ENCODE results near the gene FAM161A.
A peak's percentile ranks its signal among the peaks of the same experiment; 100 is the strongest.
"Not testable (repeated sequence)": the region's sequence is repeated elsewhere in the genome, so short reads cannot be mapped to it uniquely, and the experiment has no call there.

Gene FAM161A

DNA sequence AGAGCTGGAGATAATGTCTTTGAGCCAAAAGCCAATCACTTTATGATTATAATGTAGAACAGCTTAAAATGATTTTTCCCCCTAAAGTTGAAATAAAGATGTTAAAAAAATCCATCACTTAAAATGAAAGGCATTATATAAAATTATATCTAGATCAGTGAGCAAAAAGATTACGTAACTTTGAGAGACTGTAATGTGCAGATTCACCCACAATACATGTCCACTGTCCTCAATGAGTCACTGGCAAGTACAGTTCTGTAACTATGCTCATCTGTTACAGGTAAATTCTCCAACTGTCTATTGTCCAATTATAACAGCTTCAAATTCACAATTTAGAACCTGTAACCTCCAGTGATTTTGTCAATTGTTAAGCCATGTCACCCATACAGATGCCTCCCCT, 19.0 kb downstream of the FAM161A start:
- DNase-seq (ENCODE audit: low read depth, low spot score): no peak

- DNase-seq (ENCODE audit: low read depth, low spot score): no peak
Observed at GRCh38 chr2:61833971-61834370, 19.9 kb downstream of the FAM161A start.

- no peak for DNase-seq (ENCODE audit: low read depth, low spot score)
Observed at GRCh38 chr2:61832183-61832841, 21.5 kb downstream of the FAM161A start.

- no peak for DNase-seq (ENCODE audit: low read depth, low spot score)
Observed at GRCh38 chr2:61822255-61822654, 31.6 kb downstream of the FAM161A start.

GRCh38 chr2:61816480-61817355, 37.1 kb downstream of the FAM161A start:
- DNase-seq (ENCODE audit: low read depth, low spot score): no peak

DNA sequence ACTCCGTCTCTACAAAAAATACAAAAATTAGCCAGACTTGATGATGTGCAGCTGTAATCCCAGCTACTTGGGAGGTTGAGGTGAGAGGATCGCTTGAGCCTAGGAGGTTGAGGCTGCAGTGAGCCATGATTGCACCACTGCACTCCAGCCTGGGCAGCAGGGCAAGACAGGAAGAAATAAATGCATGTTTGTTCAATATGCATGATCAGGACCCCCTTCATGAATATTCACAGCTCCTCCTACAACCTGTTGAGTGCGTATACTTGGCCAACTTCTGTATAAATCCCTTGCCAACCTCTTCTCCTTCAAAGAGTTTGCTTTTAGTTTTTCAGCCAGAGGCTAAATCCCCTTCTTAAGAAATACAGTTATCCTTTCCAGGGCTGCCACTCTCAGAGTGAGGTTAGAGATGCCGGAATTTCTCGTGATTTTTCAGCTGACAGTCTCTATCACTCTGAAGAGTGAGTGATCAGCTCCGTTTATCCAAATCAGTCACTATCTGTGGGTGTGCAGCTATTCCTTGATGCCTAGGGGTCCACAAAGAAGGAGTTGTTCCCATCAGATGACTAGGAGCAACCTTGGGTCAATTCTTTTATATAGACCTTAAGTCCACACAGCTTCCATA, 39.2 kb downstream of the FAM161A start:
- no peak for DNase-seq (ENCODE audit: low read depth, low spot score)

DNA sequence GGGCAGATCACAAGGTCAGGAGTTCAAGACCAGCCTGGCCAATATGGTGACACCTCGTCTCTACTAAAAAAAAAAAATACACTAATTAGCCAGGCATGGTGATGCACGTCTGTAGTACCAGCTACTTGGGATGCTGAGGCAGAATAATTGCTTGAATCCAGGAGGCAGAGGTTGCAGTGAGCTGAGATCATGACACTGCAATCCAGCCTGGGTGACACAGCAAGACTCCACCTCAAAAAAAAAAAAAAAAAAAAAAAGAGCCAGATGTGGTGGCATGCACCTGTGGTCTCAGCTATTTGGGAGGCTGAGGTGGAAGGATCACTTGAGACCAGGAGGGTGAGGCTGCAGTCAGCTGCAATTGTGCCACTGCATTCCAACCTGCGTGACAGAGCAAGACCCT, 40.5 kb downstream of the FAM161A start:
- not testable (repeated sequence) for DNase-seq (ENCODE audit: low read depth, low spot score)

DNA sequence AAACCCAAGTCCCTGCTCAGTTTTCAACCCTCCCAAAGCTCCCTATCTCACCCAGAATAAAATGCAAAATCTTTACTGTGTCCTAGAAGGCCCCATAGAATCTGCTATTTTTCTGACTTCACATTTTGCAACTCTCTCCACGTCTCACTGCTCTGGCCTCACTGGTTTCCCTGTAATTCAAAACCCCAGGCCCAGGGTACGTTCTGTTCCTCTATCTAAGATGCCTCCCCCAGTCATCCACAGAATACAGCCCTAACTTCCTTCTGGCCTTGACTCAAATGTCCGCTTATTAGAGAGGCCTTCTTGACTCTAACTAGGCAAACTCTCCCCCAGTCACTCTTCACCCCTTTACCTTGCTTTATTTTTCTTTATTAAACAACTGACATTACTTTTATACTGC, 42.0 kb downstream of the FAM161A start:
- no peak for DNase-seq (ENCODE audit: low read depth, low spot score)

- not testable (repeated sequence) for DNase-seq (ENCODE audit: low read depth, low spot score)
Observed at GRCh38 chr2:61810203-61810602, 43.7 kb downstream of the FAM161A start.

DNA sequence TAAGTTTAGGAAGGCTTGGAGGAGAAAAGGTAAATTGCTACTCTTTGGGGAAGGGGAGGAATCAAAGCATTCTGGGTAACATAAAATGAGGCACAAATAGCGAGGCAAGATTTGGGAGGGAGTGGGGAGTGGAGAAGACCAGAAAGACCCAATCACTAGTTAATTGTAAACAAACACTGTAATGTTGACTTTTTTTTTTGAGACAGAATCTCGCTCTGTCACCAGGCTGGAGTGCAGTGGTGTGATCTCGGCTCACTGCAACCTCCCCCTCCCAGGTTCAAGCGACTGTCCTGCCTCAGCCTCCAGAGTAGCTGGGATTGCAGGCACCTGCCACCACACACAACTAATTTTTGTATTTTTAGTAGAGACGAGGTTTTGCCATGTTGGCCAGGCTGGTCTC, 45.2 kb downstream of the FAM161A start:
- not testable (repeated sequence) for DNase-seq (ENCODE audit: low read depth, low spot score)

- DNase-seq (ENCODE audit: low read depth, low spot score): no peak
Observed at GRCh38 chr2:61807036-61807757, 46.7 kb downstream of the FAM161A start.

DNA sequence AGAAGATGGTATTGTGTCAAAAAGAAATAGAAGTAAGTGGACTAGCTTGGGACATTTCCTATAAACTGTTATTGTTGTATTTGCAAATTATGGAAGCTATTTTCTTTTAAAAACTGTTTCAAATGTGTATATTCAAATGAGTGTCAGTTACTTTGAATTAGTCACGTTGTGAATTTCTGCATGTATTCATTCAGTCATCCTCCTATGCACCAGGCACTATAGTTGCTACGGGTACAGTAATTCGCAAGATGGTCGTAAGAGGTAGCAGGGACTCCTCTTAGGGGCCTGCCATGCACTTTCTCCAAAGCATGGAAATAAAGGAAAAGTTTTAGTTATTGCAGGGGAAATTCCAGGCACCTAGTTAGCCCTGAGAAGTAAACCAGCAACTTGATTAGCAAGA, 51.3 kb downstream of the FAM161A start:
- DNase-seq (ENCODE audit: low read depth, low spot score): no peak

GRCh38 chr2:61799099-61799498, 54.8 kb downstream of the FAM161A start:
- no peak for DNase-seq (ENCODE audit: low read depth, low spot score)

DNA sequence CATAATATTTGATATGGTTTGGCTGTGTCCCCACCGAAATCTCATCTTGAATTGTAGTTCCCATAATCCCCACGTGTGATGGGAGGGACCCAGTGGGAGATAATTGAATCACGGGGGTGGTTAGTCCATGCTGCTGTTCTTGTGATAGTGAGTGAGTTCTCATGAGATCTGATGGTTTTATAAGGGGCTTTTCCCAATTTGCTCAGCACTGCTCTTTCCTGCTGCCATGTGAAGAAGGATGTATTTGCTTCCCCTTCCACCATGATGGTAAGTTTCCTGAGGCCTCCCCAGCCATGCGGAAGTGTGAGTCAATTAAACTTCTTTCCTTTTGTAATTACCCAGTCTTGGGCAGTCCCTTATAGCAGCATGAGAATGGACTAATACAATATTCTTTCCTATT, 56.4 kb downstream of the FAM161A start:
- DNase-seq (ENCODE audit: low read depth, low spot score): not testable (repeated sequence)

GRCh38 chr2:61795408-61795807, 58.5 kb downstream of the FAM161A start:
- DNase-seq (ENCODE audit: low read depth, low spot score): no peak

- peak; percentile 40 for DNase-seq (ENCODE audit: low read depth, low spot score)
Observed at GRCh38 chr2:61793389-61793836, 60.4 kb downstream of the FAM161A start.

DNA sequence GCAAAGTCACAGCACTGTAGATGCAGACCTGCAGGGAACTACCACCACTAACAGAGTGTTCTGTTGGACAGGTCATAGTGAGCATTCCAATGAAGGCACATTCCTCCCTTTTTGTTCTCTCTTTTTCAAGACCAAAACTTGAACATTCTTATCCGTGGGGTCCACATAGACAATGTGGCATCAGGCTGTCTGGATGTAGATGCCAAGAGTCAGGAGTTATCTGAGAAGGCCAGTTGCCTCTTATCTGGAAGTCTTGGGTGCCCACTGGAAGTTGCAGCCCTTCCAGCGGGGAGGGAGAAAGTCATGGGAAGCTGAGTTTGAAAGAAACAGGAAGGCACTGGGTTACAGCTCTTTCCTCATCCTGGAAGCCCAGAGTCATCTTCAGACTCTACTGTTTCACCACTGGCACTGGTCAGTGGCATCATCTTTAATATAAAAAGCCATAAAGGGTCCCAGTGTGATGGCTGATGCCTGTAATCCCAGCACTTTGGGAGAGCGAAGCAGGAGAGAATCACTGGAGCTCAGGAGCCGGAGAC, 61.4 kb downstream of the FAM161A start:
- DNase-seq (ENCODE audit: low read depth, low spot score): no peak

DNA sequence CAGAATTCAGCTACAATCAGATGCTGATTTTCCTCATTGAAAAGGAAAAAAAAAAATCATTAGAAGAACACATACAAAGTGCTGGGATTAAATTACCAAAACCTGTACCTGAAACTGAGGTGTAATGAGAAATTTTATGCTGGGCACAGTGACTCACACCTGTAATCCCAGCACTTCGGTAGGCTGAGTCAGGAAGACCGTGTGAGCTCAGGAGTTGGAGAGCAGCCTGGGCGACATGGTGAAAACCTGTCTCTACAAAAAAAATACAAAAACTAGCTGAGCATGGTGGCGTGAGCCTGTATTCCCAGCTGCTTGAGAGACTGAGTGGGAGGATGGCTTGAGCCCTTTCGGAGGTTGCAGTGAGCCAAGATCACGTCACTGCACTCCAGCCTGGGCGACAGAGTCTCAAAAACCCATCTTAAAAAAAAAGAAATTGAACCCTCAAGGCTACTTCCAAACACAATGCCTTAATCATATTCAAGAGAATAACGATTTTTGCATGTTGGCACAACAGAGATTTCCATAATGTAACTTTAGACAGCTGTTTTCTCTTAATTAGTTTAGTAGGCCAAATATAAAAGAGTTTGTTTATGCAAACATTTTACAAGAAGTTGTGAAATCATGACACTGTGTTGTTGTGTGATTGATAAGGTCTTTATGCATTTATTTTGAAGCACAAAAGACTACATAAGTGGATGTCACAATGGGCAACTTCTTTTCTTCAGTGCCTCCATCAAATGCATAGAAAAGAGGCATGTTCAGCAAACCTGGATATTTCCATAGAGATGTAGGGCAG, 63.9 kb downstream of the FAM161A start:
- no peak for DNase-seq (ENCODE audit: low read depth, low spot score)

GRCh38 chr2:61787941-61788563, 65.8 kb downstream of the FAM161A start:
- no peak for DNase-seq (ENCODE audit: low read depth, low spot score)

DNA sequence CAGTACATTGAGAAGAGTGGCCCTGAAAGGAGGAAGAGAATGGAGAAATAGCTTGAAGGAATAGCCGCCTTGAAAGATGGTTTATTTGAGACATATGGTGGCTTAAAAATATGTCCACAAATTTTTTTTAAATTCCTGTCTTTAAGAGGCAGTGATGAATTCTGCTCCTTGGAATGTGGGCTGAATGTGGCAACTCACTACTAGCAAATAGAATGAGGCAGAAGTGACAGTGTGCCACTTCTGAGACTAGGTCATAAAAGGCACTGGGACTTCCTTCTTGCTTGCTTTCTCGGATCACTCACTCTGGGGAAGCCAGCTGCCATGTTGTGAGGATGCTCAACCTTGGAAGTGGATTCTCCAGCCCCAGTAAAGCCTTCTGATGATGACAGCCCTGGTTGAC, 67.0 kb downstream of the FAM161A start:
- no peak for DNase-seq (ENCODE audit: low read depth, low spot score)

Measured in activated CD4-positive, CD25-positive, alpha-beta regulatory T cell treated with anti-CD3 and anti-CD28 coated beads, Interleukin-2, amount 50 U/mL, for 16 hours (primary cell).